Suprapubic skin (tissue), 3 donors: Measurements from ENCODE around the gene KIF4B.

Experiments used
- POLR2AphosphoS5 ChIP-seq, 3 donors: sonication (generic); formaldehyde crosslinking; IDR thresholded peaks; one replicate each; pipeline ENCODE4 v1.6.1; 2017; ENCODE audit warnings: antibody characterized with exemption in 3 of 3
- TF ChIP-seq, protein P1 (sequence below), 2 donors: fragments of 200-600 bp in 1 of 2; fragments of 450-650 bp in 1 of 2; sonication (generic) in 1 of 2; IDR thresholded peaks; one replicate each; pipeline ENCODE4 v1.5.1; 2016 to 2019; ENCODE audit warnings: antibody characterized with exemption in 2 of 2, mild to moderate bottlenecking in 1 of 2, moderate library complexity in 1 of 2

GRCh38 chr5:154977409-154977808 lies 36.1 kb upstream of the KIF4B start:
- TF ChIP-seq POLR2AphosphoS5 (IDR thresholded peaks at IDR 0.05), result no peak
- TF ChIP-seq, protein P1, sequence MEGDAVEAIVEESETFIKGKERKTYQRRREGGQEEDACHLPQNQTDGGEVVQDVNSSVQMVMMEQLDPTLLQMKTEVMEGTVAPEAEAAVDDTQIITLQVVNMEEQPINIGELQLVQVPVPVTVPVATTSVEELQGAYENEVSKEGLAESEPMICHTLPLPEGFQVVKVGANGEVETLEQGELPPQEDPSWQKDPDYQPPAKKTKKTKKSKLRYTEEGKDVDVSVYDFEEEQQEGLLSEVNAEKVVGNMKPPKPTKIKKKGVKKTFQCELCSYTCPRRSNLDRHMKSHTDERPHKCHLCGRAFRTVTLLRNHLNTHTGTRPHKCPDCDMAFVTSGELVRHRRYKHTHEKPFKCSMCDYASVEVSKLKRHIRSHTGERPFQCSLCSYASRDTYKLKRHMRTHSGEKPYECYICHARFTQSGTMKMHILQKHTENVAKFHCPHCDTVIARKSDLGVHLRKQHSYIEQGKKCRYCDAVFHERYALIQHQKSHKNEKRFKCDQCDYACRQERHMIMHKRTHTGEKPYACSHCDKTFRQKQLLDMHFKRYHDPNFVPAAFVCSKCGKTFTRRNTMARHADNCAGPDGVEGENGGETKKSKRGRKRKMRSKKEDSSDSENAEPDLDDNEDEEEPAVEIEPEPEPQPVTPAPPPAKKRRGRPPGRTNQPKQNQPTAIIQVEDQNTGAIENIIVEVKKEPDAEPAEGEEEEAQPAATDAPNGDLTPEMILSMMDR (IDR thresholded peaks at IDR 0.05), result no peak
